Prostate gland (tissue), 2 donors: ENCODE results near the gene MYO16. TPM values are rescaled to one million over a fixed set of nuclear protein-coding genes. Genes with fewer than 3 reads are reported as not detected.
"Not testable (repeated sequence)": the region's sequence is repeated elsewhere in the genome, so short reads cannot be mapped to it uniquely, and the experiment has no call there.

Source experiments
- DNase-seq: peaks from one replicate; pipeline ENCODE4 v3.0.0-alpha.2; 2019; ENCODE audit warnings: low spot score
- H3K27ac ChIP-seq, 2 donors: fragments of 200-600 bp; sonication (generic); 2 replicates each; pipeline ENCODE4 v1.5.1; 2017 to 2019
- H3K27me3 ChIP-seq: fragments of 200-600 bp; sonication (generic); replicated peaks from 2 replicates; pipeline ENCODE4 v1.5.1; 2019; ENCODE audit not compliant: insufficient read depth
- H3K36me3 ChIP-seq, 2 donors: fragments of 200-600 bp; sonication (generic); 1 replicate in 1 of 2; 2 replicates in 1 of 2; pipeline versions ENCODE4 v1.5.1 to v1.8.1; 2017 to 2019
- H3K4me1 ChIP-seq: fragments of 200-600 bp; sonication (generic); replicated peaks from 2 replicates; pipeline ENCODE4 v1.5.1; 2019
- H3K4me3 ChIP-seq, 2 donors: fragments of 200-600 bp; sonication (generic); 2 replicates each; pipeline ENCODE4 v1.5.1; 2017 to 2019
- H3K9me3 ChIP-seq: fragments of 200-600 bp; sonication (generic); 2 replicates; pipeline ENCODE4 v1.5.1; 2017
- POLR2A ChIP-seq: fragments of 450-650 bp; IDR thresholded peaks from one replicate; pipeline ENCODE4 v1.6.1; 2016; ENCODE audit warnings: antibody characterized with exemption, mild to moderate bottlenecking
- POLR2AphosphoS5 ChIP-seq: sonication (generic); formaldehyde crosslinking; IDR thresholded peaks from one replicate; pipeline ENCODE4 v1.6.1; 2017; ENCODE audit warnings: antibody characterized with exemption
- WGBS: methylation state at CpG from one replicate; pipeline ENCODE4 v1.1.5; 2018; 5-methylcytosine and 5-hydroxymethylcytosine counted together
- intact Hi-C: fragments of 100-400 bp; cut with DNase I; formaldehyde crosslinking; loops from one replicate; pipeline ENCODE4 v1.14.2; 2022
- total RNA-seq, 2 donors: library from RNA; depleted of rRNA; stranded (reverse); fragments of >200 nt; gene quantifications; one replicate each; pipeline ENCODE4 v1.1.0, GENCODE V29; 2016
- TF ChIP-seq, protein P1 (sequence below), 4 experiments: fragments of 200-600 bp in 2 of 4; fragments of 450-650 bp in 2 of 4; sonication (generic) in 2 of 4; IDR thresholded peaks; 1 replicate in 3 of 4; 2 replicates in 1 of 4; pipeline ENCODE4 v1.5.1; 2016 to 2019; ENCODE audit warnings: antibody characterized with exemption in 4 of 4, mild to moderate bottlenecking in 2 of 4, moderate library complexity in 2 of 4

MYO16 gene
- total RNA-seq, 2 donors from 2014 or later, result 0.14 to 0.85 TPM

GRCh38 chr13:108903613-108904012 is 274.2 kb downstream of the MYO16 start:
- TF ChIP-seq POLR2A (no peak), POLR2AphosphoS5 (no peak)
- TF ChIP-seq, protein P1, sequence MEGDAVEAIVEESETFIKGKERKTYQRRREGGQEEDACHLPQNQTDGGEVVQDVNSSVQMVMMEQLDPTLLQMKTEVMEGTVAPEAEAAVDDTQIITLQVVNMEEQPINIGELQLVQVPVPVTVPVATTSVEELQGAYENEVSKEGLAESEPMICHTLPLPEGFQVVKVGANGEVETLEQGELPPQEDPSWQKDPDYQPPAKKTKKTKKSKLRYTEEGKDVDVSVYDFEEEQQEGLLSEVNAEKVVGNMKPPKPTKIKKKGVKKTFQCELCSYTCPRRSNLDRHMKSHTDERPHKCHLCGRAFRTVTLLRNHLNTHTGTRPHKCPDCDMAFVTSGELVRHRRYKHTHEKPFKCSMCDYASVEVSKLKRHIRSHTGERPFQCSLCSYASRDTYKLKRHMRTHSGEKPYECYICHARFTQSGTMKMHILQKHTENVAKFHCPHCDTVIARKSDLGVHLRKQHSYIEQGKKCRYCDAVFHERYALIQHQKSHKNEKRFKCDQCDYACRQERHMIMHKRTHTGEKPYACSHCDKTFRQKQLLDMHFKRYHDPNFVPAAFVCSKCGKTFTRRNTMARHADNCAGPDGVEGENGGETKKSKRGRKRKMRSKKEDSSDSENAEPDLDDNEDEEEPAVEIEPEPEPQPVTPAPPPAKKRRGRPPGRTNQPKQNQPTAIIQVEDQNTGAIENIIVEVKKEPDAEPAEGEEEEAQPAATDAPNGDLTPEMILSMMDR (IDR thresholded peaks at IDR 0.05), result no peak
- Histone ChIP-seq H3K9me3 (no peaks in the 10 kb centered on the region), H3K36me3 (no peaks in the 10 kb centered on the region), H3K4me1 (no peaks in the 10 kb centered on the region), H3K4me3 (no peak overlapping the region), H3K27ac (no peak overlapping the region), H3K27me3 (no peaks in the 10 kb centered on the region)
- 44% methylated on average over 1 of the region's 1 CpG for WGBS
- intact Hi-C loops, result no loop called here
- DNase-seq, result no peak

DNA sequence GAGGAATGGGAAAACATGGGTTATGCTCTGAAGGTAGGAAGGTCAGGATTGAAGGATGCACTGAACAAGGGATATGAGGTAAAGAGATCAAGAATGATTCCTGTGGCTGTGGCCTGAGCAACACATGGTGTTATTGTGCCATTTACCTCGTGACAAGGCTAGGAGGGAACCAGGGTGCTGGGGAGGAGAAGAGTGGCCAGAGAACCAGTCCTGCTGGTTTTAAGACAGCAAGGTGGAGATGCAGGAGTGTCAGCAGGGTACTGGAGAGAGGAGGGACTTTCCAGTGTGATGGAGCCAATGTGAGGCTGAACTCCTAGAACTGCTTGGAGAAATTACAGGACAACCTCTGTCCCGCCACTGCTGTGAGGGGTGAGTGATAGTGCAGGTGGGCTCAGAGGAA is 282.4 kb downstream of the MYO16 start:
- DNase-seq, result no peak
- Histone ChIP-seq H3K27ac (no peak overlapping the region), H3K27me3 (no peaks in the 10 kb centered on the region), H3K4me1 (no peaks in the 10 kb centered on the region), H3K36me3 (no peaks in the 10 kb centered on the region), H3K4me3 (no peak overlapping the region), H3K9me3 (no peaks in the 10 kb centered on the region)
- WGBS, result 73% methylated on average over 2 of the region's 2 CpGs
- TF ChIP-seq, protein P1 (IDR thresholded peaks at IDR 0.05), result no peak
- TF ChIP-seq POLR2A (no peak), POLR2AphosphoS5 (no peak)
- intact Hi-C loops, result no loop called here

GRCh38 chr13:108913731-108914130 is 284.3 kb downstream of the MYO16 start:
- not testable (repeated sequence) for DNase-seq, H3K4me3 ChIP-seq

DNA sequence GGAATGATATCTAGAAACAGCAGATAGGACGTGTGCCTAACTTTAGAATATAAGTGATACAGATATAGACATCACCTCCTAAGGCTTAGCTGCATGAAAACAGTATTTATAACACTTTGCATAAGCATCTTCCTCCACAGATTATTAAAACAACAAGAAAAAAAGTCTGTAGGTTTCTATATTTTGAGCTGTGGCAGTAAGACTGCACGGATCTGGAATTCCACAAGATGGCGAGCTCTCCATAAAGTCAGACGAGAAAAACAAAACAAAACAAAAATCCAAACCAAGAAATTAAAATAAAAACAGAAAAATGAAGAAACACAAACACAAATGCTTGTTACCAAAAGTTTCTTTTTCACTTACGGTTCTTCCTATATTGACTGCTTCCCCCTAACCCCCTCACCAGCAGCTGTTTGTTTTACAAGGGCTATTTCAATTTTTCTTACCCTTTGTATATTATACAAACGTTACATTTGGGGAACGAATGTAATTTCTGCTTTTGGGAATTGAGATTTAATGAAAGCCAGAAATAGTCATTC is 285.8 kb downstream of the MYO16 start:
- H3K9me3 ChIP-seq, result no peaks in the 10 kb centered on the region
- no peaks in the 10 kb centered on the region for H3K36me3 ChIP-seq
- no peaks in the 10 kb centered on the region for H3K4me1 ChIP-seq
- intact Hi-C loops, result no loop called here
- no peak overlapping the region for H3K4me3 ChIP-seq
- TF ChIP-seq, protein P1 (IDR thresholded peaks at IDR 0.05), result peak in 2 of 4 experiments; percentile 40 to 44
- TF ChIP-seq POLR2AphosphoS5, result no peak
- no peak for TF ChIP-seq POLR2A
- no peaks in the 10 kb centered on the region for H3K27me3 ChIP-seq
- no peak for DNase-seq
- 33% methylated on average over 7 of the region's 7 CpGs for WGBS
- H3K27ac ChIP-seq, result peak overlapping the region; percentile 18 to 62

More at GRCh38 chr13:108913731-108914130, 284.3 kb downstream of the MYO16 start:
- H3K4me1 ChIP-seq, H3K27me3 ChIP-seq, intact Hi-C loops, H3K9me3 ChIP-seq, H3K36me3 ChIP-seq, H3K27ac ChIP-seq: not testable (repeated sequence)
- WGBS, result 56% methylated on average over 4 of the region's 4 CpGs

GRCh38 chr13:108915634-108916512 is 286.5 kb downstream of the MYO16 start:
- DNase-seq, result peak; percentile 49
- Histone ChIP-seq H3K4me1 (no peaks in the 10 kb centered on the region), H3K9me3 (no peaks in the 10 kb centered on the region), H3K36me3 (no peaks in the 10 kb centered on the region), H3K4me3 (no peak overlapping the region), H3K27ac (peak overlapping the region; percentile 21 to 62), H3K27me3 (no peaks in the 10 kb centered on the region)
- TF ChIP-seq POLR2AphosphoS5, result peak; percentile 83
- no peak for TF ChIP-seq POLR2A
- WGBS, result 32% methylated on average over 9 of the region's 9 CpGs
- intact Hi-C loops, result no loop called here
